T-helper 1 cell treated with Interleukin-12 subunit alpha and Interleukin-12 subunit beta and Interleukin-4 antibody, amounts not matched to agents 30 μg/mL and 1 μg/mL, for 36 hours (primary cell): ENCODE data around the gene LIF.

Source experiments
- H3K27ac Mint-ChIP-seq: one replicate; pipeline ENCODE4 v1.8.0; 2021; ENCODE audit warnings: mild to moderate bottlenecking, mixed read lengths
- H3K27me3 Mint-ChIP-seq: one replicate; pipeline ENCODE4 v1.8.0; 2021; ENCODE audit warnings: low read depth, mixed read lengths
- H3K36me3 Mint-ChIP-seq: one replicate; pipeline ENCODE4 v1.8.0; 2021; ENCODE audit warnings: low read depth, mixed read lengths
- H3K4me1 Mint-ChIP-seq: one replicate; pipeline ENCODE4 v1.8.0; 2021; ENCODE audit warnings: low read depth, mixed read lengths
- H3K4me3 Mint-ChIP-seq: one replicate; pipeline ENCODE4 v1.8.0; 2021; ENCODE audit warnings: mild to moderate bottlenecking, moderate library complexity, mixed read lengths
- H3K9me3 Mint-ChIP-seq: one replicate; pipeline ENCODE4 v1.8.0; 2021; ENCODE audit warnings: mixed read lengths

LIF gene

GRCh38 chr22:30287648-30288418, 41.3 kb upstream of the LIF start:
- Mint-ChIP-seq H3K27me3 (no peaks in the 10 kb centered on the region), H3K36me3 (peaks cover 11% of the 10 kb centered on the region), H3K4me3 (peak overlapping the region; percentile 82), H3K27ac (peak overlapping the region; percentile 69), H3K4me1 (peaks cover 45% of the 10 kb centered on the region), H3K9me3 (no peaks in the 10 kb centered on the region)

DNA sequence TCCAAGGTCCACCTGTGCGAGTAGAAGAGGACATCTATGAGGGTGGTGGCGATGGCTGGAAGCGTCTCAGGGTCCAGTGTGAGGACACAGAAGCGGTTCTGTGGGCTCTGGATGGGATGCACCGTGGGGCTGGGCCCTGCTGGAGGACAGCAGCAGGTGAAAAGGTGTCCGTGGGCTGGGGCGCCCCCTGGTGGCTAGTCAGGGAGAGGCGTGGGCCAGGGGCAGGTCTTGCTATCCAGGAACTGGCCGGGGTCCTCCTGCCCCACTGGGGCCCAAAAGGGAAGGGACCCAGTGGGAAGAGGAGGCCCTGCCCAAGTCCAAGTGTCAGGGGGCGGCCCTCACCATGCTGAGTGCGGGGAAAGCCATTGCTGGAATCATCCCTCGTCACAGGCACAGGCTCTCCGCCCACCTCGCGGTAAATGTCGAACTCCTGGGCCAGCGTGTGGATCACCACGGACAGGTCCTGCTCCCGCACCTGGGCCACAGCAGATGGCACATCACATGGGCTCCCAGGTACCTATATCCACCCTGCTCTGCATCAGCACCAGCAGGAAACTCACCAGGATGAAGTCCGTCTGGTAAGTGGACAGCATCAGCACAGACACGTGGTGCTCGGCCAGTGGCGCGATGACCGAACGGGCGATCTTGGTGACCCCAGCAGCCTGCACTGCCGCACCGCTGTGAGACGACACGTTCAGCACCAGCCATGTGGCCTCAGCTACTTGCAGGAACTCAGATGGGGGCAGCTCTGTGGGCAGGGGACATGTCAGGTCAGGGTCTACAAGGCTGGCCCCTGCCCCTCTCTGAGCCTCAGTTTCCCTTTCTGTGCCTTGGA, 40.5 kb upstream of the LIF start:
- Mint-ChIP-seq H3K4me3 (no peak overlapping the region), H3K27me3 (no peaks in the 10 kb centered on the region), H3K9me3 (no peaks in the 10 kb centered on the region), H3K36me3 (peaks cover 11% of the 10 kb centered on the region), H3K27ac (peak overlapping the region; percentile 52), H3K4me1 (peaks cover 50% of the 10 kb centered on the region)

- no peak overlapping the region for H3K4me3 Mint-ChIP-seq
Measured at GRCh38 chr22:30286331-30286730, 39.8 kb upstream of the LIF start.

DNA sequence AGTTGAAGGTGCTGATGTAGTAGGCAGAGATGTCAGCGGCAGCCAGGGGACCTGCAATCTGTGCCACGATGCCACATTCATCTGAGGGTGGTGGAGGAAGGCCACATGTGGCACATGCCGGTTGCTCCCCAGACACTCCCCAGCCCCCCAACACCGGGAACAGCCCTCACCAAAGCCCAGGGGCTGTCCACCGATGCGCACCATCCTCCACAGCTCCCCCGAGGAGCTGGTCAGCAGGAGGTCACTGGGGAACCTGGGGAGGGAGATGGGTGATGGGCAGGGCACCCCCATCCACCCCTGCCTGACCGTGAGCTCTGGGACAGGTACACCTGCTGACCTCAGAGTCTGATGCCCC, 39.3 kb upstream of the LIF start:
- peaks cover 51% of the 10 kb centered on the region for H3K4me1 Mint-ChIP-seq
- H3K27me3 Mint-ChIP-seq: no peaks in the 10 kb centered on the region
- H3K4me3 Mint-ChIP-seq: no peak overlapping the region
- peaks cover 8% of the 10 kb centered on the region for H3K36me3 Mint-ChIP-seq
- no peak overlapping the region for H3K27ac Mint-ChIP-seq
- no peaks in the 10 kb centered on the region for H3K9me3 Mint-ChIP-seq

More at GRCh38 chr22:30286331-30286730, 39.8 kb upstream of the LIF start:
- Mint-ChIP-seq H3K27me3 (no peaks in the 10 kb centered on the region), H3K4me1 (peaks cover 51% of the 10 kb centered on the region), H3K36me3 (peaks cover 8% of the 10 kb centered on the region), H3K9me3 (no peaks in the 10 kb centered on the region), H3K27ac (peak overlapping the region; percentile 52)

- Mint-ChIP-seq H3K36me3 (peaks cover 8% of the 10 kb centered on the region), H3K27ac (peak overlapping the region; percentile 79), H3K27me3 (no peaks in the 10 kb centered on the region), H3K9me3 (no peaks in the 10 kb centered on the region), H3K4me3 (no peak overlapping the region), H3K4me1 (peaks cover 46% of the 10 kb centered on the region)
Measured at GRCh38 chr22:30285176-30285845, 38.8 kb upstream of the LIF start.

- Mint-ChIP-seq H3K27ac (peak overlapping the region; percentile 79), H3K27me3 (no peaks in the 10 kb centered on the region), H3K4me3 (peak overlapping the region; percentile 26), H3K4me1 (peaks cover 42% of the 10 kb centered on the region), H3K9me3 (no peaks in the 10 kb centered on the region), H3K36me3 (peaks cover 10% of the 10 kb centered on the region)
Measured at GRCh38 chr22:30284666-30285065, 38.1 kb upstream of the LIF start.

- Mint-ChIP-seq H3K27ac (peak overlapping the region; percentile 50), H3K36me3 (peaks cover 11% of the 10 kb centered on the region), H3K4me1 (peaks cover 44% of the 10 kb centered on the region), H3K4me3 (peak overlapping the region; percentile 26), H3K27me3 (no peaks in the 10 kb centered on the region), H3K9me3 (no peaks in the 10 kb centered on the region)
Measured at GRCh38 chr22:30284172-30284571, 37.6 kb upstream of the LIF start.

DNA sequence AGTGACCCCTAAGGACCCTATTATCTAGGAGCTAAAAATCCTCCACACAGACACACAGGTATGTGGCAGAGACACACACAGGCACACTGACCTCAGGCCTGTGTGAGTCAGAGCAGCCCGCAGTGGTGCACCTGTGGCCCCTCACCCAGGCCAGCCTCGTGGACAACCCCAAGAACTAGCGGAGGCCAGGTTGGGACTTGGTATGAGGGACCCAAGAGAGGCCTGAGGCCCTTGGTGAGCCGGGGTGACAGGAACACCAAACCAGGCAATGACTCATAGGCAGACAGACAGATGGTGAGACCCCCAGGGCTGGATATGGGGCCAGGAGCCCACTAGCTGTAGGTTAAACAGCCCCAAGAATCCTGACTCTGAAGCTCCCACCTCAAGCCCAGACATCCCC, 36.8 kb upstream of the LIF start:
- H3K9me3 Mint-ChIP-seq: no peaks in the 10 kb centered on the region
- peak overlapping the region; percentile 57 for H3K27ac Mint-ChIP-seq
- H3K4me1 Mint-ChIP-seq: peaks cover 50% of the 10 kb centered on the region

GRCh38 chr22:30282616-30283046, 36.1 kb upstream of the LIF start:
- Mint-ChIP-seq H3K4me1 (peaks cover 49% of the 10 kb centered on the region), H3K36me3 (peaks cover 18% of the 10 kb centered on the region), H3K9me3 (no peaks in the 10 kb centered on the region), H3K27ac (peak overlapping the region; percentile 57), H3K4me3 (peak overlapping the region; percentile 51), H3K27me3 (no peaks in the 10 kb centered on the region)

More for the DNA sequence above, 36.8 kb upstream of the LIF start:
- H3K36me3 Mint-ChIP-seq: peaks cover 15% of the 10 kb centered on the region
- H3K4me3 Mint-ChIP-seq: peak overlapping the region; percentile 51
- H3K27me3 Mint-ChIP-seq: no peaks in the 10 kb centered on the region

DNA sequence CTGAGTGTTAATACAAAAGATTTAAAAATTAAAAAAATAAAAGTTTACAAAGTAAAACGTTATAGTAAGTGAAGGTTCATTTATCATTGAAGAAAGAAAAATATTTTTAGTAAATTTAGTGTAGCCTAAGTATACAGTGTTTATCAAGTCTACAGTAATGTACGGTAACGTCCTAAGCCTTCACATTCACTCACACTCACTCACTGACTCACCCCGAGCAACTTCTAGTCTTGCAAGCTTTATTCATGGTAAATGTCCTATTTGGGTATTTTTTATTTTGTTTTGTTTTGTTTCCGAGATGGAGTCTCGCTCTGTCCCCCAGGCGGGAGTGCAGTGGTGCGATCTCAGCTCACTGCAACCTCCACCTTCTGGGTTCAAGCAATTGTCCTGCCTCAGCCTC, 33.9 kb upstream of the LIF start:
- Mint-ChIP-seq H3K27me3 (no peaks in the 10 kb centered on the region), H3K9me3 (no peaks in the 10 kb centered on the region), H3K4me3 (no peak overlapping the region), H3K36me3 (peaks cover 25% of the 10 kb centered on the region), H3K27ac (no peak overlapping the region), H3K4me1 (peaks cover 55% of the 10 kb centered on the region)

DNA sequence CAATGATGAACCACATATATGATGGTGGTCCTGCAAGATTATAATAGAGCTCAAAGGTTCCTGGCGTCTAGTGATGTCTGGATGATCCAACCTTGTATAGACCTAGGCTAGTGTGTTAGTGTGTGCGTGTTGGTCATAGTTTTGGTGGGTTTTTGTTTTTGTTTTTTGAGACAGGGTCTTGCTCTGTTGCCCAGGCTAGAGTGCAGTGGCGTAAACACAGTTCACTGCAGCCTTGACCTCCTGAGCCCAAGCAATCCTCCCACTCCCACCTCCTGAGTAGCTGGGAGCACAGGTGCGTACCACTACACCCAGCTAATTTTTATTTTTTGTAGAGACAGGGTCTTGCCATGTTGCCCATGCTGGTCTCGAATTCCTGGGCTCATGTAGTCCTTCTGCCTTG, 33.4 kb upstream of the LIF start:
- Mint-ChIP-seq H3K27ac (no peak overlapping the region), H3K4me1 (peaks cover 55% of the 10 kb centered on the region), H3K9me3 (no peaks in the 10 kb centered on the region), H3K27me3 (no peaks in the 10 kb centered on the region), H3K4me3 (no peak overlapping the region), H3K36me3 (peaks cover 23% of the 10 kb centered on the region)

GRCh38 chr22:30279046-30279788, 32.7 kb upstream of the LIF start:
- Mint-ChIP-seq H3K4me1 (peaks cover 54% of the 10 kb centered on the region), H3K36me3 (peaks cover 22% of the 10 kb centered on the region), H3K27me3 (no peaks in the 10 kb centered on the region), H3K27ac (peak overlapping the region; percentile 11), H3K9me3 (no peaks in the 10 kb centered on the region), H3K4me3 (no peak overlapping the region)

DNA sequence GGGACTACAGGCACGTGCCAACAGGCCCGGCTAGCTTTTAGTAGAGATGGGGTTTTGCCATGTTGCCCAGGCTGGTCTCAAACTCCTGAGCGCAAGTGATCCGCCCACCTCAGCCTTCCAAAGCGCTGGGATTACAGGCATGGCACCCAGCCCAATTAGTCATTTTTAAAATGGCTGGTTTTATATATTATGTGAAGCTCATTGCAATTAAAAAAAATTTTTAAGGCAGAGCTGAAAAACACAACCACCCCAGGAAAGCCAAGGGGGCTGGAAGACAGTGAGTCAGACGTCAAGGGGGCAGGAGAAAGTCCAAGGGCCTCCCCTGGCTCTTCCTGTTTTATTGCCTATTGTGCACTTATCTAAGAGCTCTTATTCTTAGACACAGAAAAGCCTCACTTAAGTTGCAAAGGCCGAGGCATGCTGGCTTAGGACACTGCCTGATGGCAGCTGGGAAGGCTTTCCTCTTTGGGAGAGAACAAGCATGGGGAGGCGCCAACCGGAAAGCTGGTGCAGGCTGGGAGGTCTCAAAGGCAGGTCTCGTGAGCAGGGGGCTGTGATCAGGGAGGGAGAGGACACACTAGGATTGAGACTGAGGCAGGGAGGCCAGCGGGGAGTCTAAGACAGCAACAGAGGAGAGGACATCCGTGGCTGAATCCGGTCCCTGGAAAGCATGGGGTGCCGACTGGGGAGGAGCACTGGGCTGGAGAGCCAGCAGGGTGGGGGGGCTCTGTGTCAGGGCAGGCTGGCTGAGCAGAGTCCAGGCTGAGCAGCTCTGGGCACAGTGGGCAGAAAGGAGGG, 31.2 kb upstream of the LIF start:
- H3K4me1 Mint-ChIP-seq: peaks cover 52% of the 10 kb centered on the region
- H3K4me3 Mint-ChIP-seq: no peak overlapping the region

More for the DNA sequence above, 31.2 kb upstream of the LIF start:
- Mint-ChIP-seq H3K27me3 (no peaks in the 10 kb centered on the region), H3K9me3 (no peaks in the 10 kb centered on the region), H3K36me3 (peaks cover 25% of the 10 kb centered on the region), H3K27ac (no peak overlapping the region)
